Measurements from ENCODE around the gene RRP15.

RRP15 gene

GRCh38 chr1:218384581-218384993 is 99.5 kb downstream of the RRP15 start:
- DNase-seq (ENCODE audit: low read depth in 4 of 4, low spot score in 1 of 4) = no peak
